ENCODE measurements around the gene PSMA5.
A peak's percentile ranks its signal among the peaks of the same experiment; 100 is the strongest.

PSMA5 gene

GRCh38 chr1:109426281-109427170, at the start of gene PSMA5 (continued):
- TF ChIP-seq ZNF449 (tag by site-specific recombination; IDR thresholded peaks at IDR 0.05) (no peak), ZBTB49 (tag by site-specific recombination; IDR thresholded peaks at IDR 0.05; ENCODE audit: low read depth) (no peak), MYNN (tag by site-specific recombination; IDR thresholded peaks at IDR 0.05; ENCODE audit: borderline replicate concordance) (no peak), PATZ1 (tag by site-specific recombination; IDR thresholded peaks at IDR 0.05) (no peak; the same call in 1 of the 2 replicates), SP7 (tag by site-specific recombination; IDR thresholded peaks at IDR 0.05) (no peak; the same call in none of the 2 replicates), ZNF677 (tag by site-specific recombination; IDR thresholded peaks at IDR 0.05) (no peak), ZNF529 (tag by site-specific recombination; IDR thresholded peaks at IDR 0.05; ENCODE audit: insufficient replicate concordance) (no peak), ZNF2 (tag by site-specific recombination; IDR thresholded peaks at IDR 0.05) (peak; percentile 21; the same call in 1 of the 2 replicates), ZNF701 (tag by site-specific recombination; IDR thresholded peaks at IDR 0.05) (no peak), ZBTB6 (tag by site-specific recombination; IDR thresholded peaks at IDR 0.05) (peak; percentile 62; the same call in 1 of the 2 replicates), ZNF843 (tag by site-specific recombination; IDR thresholded peaks at IDR 0.05) (peak; percentile 3; the same call in 1 of the 2 replicates), ZNF155 (tag by site-specific recombination; IDR thresholded peaks at IDR 0.05) (no peak), KLF16 (tag by site-specific recombination; IDR thresholded peaks at IDR 0.05) (0 out of 2 replicates have a peak, but pooled peaks have one; percentile 13), ZNF16 (tag by site-specific recombination; IDR thresholded peaks at IDR 0.05; ENCODE audit: low read depth) (no peak), ZNF623 (tag by site-specific recombination; IDR thresholded peaks at IDR 0.05) (no peak), ZNF248 (tag by site-specific recombination; IDR thresholded peaks at IDR 0.05) (no peak), ZNF221 (tag by site-specific recombination; IDR thresholded peaks at IDR 0.05; ENCODE audit: borderline replicate concordance) (no peak), ZNF792 (tag by site-specific recombination; IDR thresholded peaks at IDR 0.05) (no peak), ZNF521 (tag by site-specific recombination; IDR thresholded peaks at IDR 0.05) (no peak), ZNF433 (tag by site-specific recombination; IDR thresholded peaks at IDR 0.05; ENCODE audit: low read depth) (no peak), ZNF274 (IDR thresholded peaks at IDR 0.05; ENCODE audit: low read length) (no peak), ZNF274 (tag by site-specific recombination; IDR thresholded peaks at IDR 0.05; ENCODE audit: borderline replicate concordance) (no peak), ZNF18 (tag by site-specific recombination; IDR thresholded peaks at IDR 0.05) (no peak), EGR2 (tag by site-specific recombination; IDR thresholded peaks at IDR 0.05; ENCODE audit: low read depth) (peak; percentile 41; the same call in 1 of the 2 replicates), ZNF513 (tag by site-specific recombination; IDR thresholded peaks at IDR 0.05) (no peak), ZNF26 (tag by site-specific recombination; IDR thresholded peaks at IDR 0.05) (no peak), ZNF138 (tag by site-specific recombination; IDR thresholded peaks at IDR 0.05; ENCODE audit: borderline replicate concordance) (no peak)

All from HEK293 (cell line).